Caco-2 (cell line): Measurements from ENCODE around the gene NCR1. TPM values are rescaled to one million over a fixed set of nuclear protein-coding genes. Genes with fewer than 3 reads are reported as not detected.
A peak's percentile ranks its signal among the peaks of the same experiment; 100 is the strongest.
"Not testable (repeated sequence)": the region's sequence is repeated elsewhere in the genome, so short reads cannot be mapped to it uniquely, and the experiment has no call there.

Experiments used
- BruUV-seq: library from RNA; stranded (reverse); fragments of 400-500 nt; replicated peaks from 2 replicates; lab custom pipeline; 2021; lab: Mats Ljungman, UMichigan
- CTCF ChIA-PET: fragments of 300-600 bp; sonication (Branson Sonifier 250); formaldehyde crosslinking; loops from one replicate; lab custom pipeline; 2022; ENCODE audit warnings: antibody characterized with exemption; lab: Charles Lee
- POLR2A ChIA-PET: fragments of 300-600 bp; sonication (Branson Sonifier 250); formaldehyde crosslinking; loops from one replicate; lab custom pipeline; 2022; ENCODE audit warnings: antibody characterized with exemption; lab: Charles Lee
- DNase-seq, 2 experiments: peaks; one replicate each; pipeline versions ENCODE4 v3.0.0 to v3.0.0-alpha.2; 2020 to 2022
- H3K27me3 ChIP-seq: replicated peaks from 2 replicates; pipeline ENCODE4 v1.6.0; 2011; ENCODE audit warnings: low read length; ENCODE audit not compliant: control insufficient read depth, insufficient read depth
- H3K36me3 ChIP-seq: 2 replicates; pipeline ENCODE4 v1.5.1; 2011; ENCODE audit warnings: low read length; ENCODE audit not compliant: control insufficient read depth, insufficient read depth
- H3K4me1 ChIP-seq: fragments of 250-450 bp; sonication (Bioruptor Pico); 2 replicates; pipeline ENCODE4 v1.5.1; 2020; ENCODE audit warnings: mild to moderate bottlenecking
- H3K4me3 ChIP-seq: 2 replicates; pipeline ENCODE4 v1.5.1; 2011; ENCODE audit warnings: low read depth, mild to moderate bottlenecking, control low read depth, low read length
- H3K9me3 ChIP-seq: fragments of 250-450 bp; sonication (Bioruptor Pico); 2 replicates; pipeline ENCODE4 v1.5.1; 2020; ENCODE audit warnings: mild to moderate bottlenecking, moderate library complexity
- H3K27ac Mint-ChIP-seq: one replicate; pipeline ENCODE4 v1.8.0; 2022; ENCODE audit warnings: mixed read lengths; ENCODE audit not compliant: unreplicated experiment
- H3K27me3 Mint-ChIP-seq: one replicate; pipeline ENCODE4 v1.8.0; 2022; ENCODE audit warnings: mixed read lengths; ENCODE audit not compliant: insufficient read depth, unreplicated experiment
- H3K36me3 Mint-ChIP-seq: one replicate; pipeline ENCODE4 v1.8.0; 2022; ENCODE audit warnings: mild to moderate bottlenecking, mixed read lengths; ENCODE audit not compliant: insufficient read depth, unreplicated experiment
- H3K4me1 Mint-ChIP-seq: one replicate; pipeline ENCODE4 v1.8.0; 2022; ENCODE audit warnings: low read depth, mixed read lengths; ENCODE audit not compliant: unreplicated experiment
- H3K4me3 Mint-ChIP-seq: one replicate; pipeline ENCODE4 v1.8.0; 2022; ENCODE audit warnings: mild to moderate bottlenecking, moderate library complexity, mixed read lengths; ENCODE audit not compliant: unreplicated experiment
- H3K9me3 Mint-ChIP-seq: one replicate; pipeline ENCODE4 v1.8.0; 2022; ENCODE audit warnings: mixed read lengths; ENCODE audit not compliant: unreplicated experiment
- intact Hi-C: fragments of 100-400 bp; cut with micrococcal nuclease; formaldehyde crosslinking; loops from one replicate; pipeline ENCODE4 v1.10.0; 2022; ENCODE audit not compliant: unreplicated experiment
- total RNA-seq: library from RNA; stranded (reverse); gene quantifications from 2 replicates; pipeline ENCODE4 v1.2.3, GENCODE V29; 2022
- TF ChIP-seq, protein P1 (sequence below), 2 experiments: fragments of 200-600 bp in 1 of 2; IDR thresholded peaks; 1 replicate in 1 of 2; 2 replicates in 1 of 2; pipeline versions ENCODE4 v1.5.1 to v1.8.0; 2011 to 2022; ENCODE audit warnings: antibody characterized with exemption in 1 of 2, control low read depth in 1 of 2, inconsistent platforms in 1 of 2, low read depth in 1 of 2, low read length in 1 of 2, mild to moderate bottlenecking in 1 of 2, moderate library complexity in 1 of 2; ENCODE audit not compliant: insufficient read depth in 1 of 2, severe bottlenecking in 1 of 2, unreplicated experiment in 1 of 2

Gene NCR1
- total RNA-seq, 1 experiment from 2014 or later, result 0.91 TPM

DNA sequence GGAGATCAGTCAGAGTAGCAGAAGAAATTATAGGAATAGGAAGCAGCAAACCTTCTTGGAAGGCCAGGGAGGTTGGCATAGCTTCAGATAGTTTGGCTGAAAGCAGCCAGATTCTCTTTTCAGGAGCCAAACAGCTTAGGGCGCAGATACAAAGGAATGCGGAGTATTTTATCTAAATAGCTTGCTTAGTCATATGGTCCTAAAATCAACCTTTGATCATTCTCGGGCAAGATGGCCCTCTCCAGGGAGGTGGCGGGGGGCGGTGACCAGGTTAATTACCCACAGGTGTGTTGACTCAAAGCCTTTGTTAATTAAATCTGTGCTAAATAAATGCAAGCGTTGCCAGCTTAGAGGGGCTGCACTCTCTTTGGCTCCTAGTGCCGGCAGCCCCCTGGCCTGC lies 12.5 kb upstream of the NCR1 start:
- peak; percentile 64 to 81 for DNase-seq
- CTCF ChIA-PET, result interaction anchor here (0.7 to 1.1 kb wide), 2 partner anchors 12 to 731 kb away, joined by 3 to 9 read pairs; partner anchors contain the start of gene ZNF784

DNA sequence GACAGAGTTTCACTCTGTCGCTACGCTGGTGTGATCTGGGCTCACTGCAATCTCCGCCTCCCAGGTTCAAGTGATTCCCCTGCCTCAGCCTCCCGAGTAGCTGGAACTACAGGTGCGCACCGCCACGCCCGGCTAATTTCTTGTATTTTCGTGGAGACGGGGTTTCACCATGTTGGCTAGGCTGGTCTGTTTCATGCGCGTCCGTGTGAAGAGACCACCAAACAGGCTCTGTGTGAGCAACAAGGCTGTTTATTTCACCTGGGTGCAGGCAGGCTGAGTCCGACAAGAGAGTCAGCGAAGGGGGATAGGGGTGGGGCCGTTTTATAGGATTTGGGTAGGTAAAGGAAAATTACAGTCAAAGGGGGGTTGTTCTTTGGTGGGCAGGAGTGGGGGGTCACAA lies 11.8 kb upstream of the NCR1 start:
- H3K4me3 Mint-ChIP-seq, H3K27me3 ChIP-seq: not testable (repeated sequence)
- CTCF ChIA-PET, result interaction anchor here (0.7 to 1.1 kb wide), 2 partner anchors 13 to 730 kb away, joined by 3 to 9 read pairs; partner anchors contain the start of gene ZNF784

More for the DNA sequence above, 12.5 kb upstream of the NCR1 start:
- H3K4me3 Mint-ChIP-seq, result no peak overlapping the region
- TF ChIP-seq, protein P1, sequence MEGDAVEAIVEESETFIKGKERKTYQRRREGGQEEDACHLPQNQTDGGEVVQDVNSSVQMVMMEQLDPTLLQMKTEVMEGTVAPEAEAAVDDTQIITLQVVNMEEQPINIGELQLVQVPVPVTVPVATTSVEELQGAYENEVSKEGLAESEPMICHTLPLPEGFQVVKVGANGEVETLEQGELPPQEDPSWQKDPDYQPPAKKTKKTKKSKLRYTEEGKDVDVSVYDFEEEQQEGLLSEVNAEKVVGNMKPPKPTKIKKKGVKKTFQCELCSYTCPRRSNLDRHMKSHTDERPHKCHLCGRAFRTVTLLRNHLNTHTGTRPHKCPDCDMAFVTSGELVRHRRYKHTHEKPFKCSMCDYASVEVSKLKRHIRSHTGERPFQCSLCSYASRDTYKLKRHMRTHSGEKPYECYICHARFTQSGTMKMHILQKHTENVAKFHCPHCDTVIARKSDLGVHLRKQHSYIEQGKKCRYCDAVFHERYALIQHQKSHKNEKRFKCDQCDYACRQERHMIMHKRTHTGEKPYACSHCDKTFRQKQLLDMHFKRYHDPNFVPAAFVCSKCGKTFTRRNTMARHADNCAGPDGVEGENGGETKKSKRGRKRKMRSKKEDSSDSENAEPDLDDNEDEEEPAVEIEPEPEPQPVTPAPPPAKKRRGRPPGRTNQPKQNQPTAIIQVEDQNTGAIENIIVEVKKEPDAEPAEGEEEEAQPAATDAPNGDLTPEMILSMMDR (IDR thresholded peaks at IDR 0.05; ENCODE audit: insufficient read depth in 1 of 2, low read depth in 1 of 2, low read length in 1 of 2, severe bottlenecking in 1 of 2, unreplicated experiment in 1 of 2), result no peak
- peaks cover 19% of the 10 kb centered on the region for H3K4me1 Mint-ChIP-seq
- H3K9me3 ChIP-seq, result peaks cover 9% of the 10 kb centered on the region
- intact Hi-C loops, result no loop called here
- no TSS peak for BruUV-seq
- no peaks in the 10 kb centered on the region for H3K27me3 ChIP-seq
- H3K4me1 ChIP-seq, result peaks cover 19% of the 10 kb centered on the region
- H3K27me3 Mint-ChIP-seq, result no peaks in the 10 kb centered on the region
- H3K36me3 Mint-ChIP-seq, result peaks cover 13% of the 10 kb centered on the region
- H3K9me3 Mint-ChIP-seq, result peaks cover 22% of the 10 kb centered on the region
- POLR2A ChIA-PET, result no interaction called here
- H3K36me3 ChIP-seq, result no peaks in the 10 kb centered on the region
- no peak overlapping the region for H3K4me3 ChIP-seq
- peak overlapping the region; percentile 76 for H3K27ac Mint-ChIP-seq

GRCh38 chr19:54896036-54896435 lies 9.9 kb upstream of the NCR1 start:
- DNase-seq, result no peak
- Histone ChIP-seq H3K4me1 (peaks cover 19% of the 10 kb centered on the region), H3K4me3 (no peak overlapping the region), H3K27me3 (no peaks in the 10 kb centered on the region), H3K9me3 (peaks cover 9% of the 10 kb centered on the region), H3K36me3 (no peaks in the 10 kb centered on the region)
- peaks cover 19% of the 10 kb centered on the region for H3K4me1 Mint-ChIP-seq
- no peak overlapping the region for H3K4me3 Mint-ChIP-seq
- peaks cover 3% of the 10 kb centered on the region for H3K27me3 Mint-ChIP-seq
- CTCF ChIA-PET, result no interaction called here
- intact Hi-C loops, result no loop called here
- H3K27ac Mint-ChIP-seq, result no peak overlapping the region
- TF ChIP-seq, protein P1 (IDR thresholded peaks at IDR 0.05; ENCODE audit: insufficient read depth in 1 of 2, low read depth in 1 of 2, low read length in 1 of 2, severe bottlenecking in 1 of 2, unreplicated experiment in 1 of 2), result no peak
- H3K36me3 Mint-ChIP-seq, result peaks cover 13% of the 10 kb centered on the region
- peaks cover 26% of the 10 kb centered on the region for H3K9me3 Mint-ChIP-seq
- POLR2A ChIA-PET, result no interaction called here
- BruUV-seq, result no TSS peak

More for the DNA sequence above, 11.8 kb upstream of the NCR1 start:
- H3K27me3 Mint-ChIP-seq, H3K9me3 ChIP-seq, intact Hi-C loops, DNase-seq, H3K4me3 ChIP-seq, BruUV-seq, H3K36me3 ChIP-seq, POLR2A ChIA-PET: not testable (repeated sequence)
- Mint-ChIP-seq H3K9me3 (peaks cover 29% of the 10 kb centered on the region), H3K36me3 (peaks cover 13% of the 10 kb centered on the region), H3K4me1 (peaks cover 19% of the 10 kb centered on the region), H3K27ac (peak overlapping the region; percentile 76)
- peaks cover 19% of the 10 kb centered on the region for H3K4me1 ChIP-seq

GRCh38 chr19:54898685-54899084 lies 7.3 kb upstream of the NCR1 start:
- H3K27ac Mint-ChIP-seq, DNase-seq, H3K36me3 Mint-ChIP-seq, H3K27me3 Mint-ChIP-seq, H3K9me3 ChIP-seq, POLR2A ChIA-PET, intact Hi-C loops, H3K27me3 ChIP-seq, H3K36me3 ChIP-seq, CTCF ChIA-PET, H3K4me3 Mint-ChIP-seq, H3K4me3 ChIP-seq, BruUV-seq, H3K4me1 ChIP-seq: not testable (repeated sequence)
- Mint-ChIP-seq H3K4me1 (peaks cover 19% of the 10 kb centered on the region), H3K9me3 (peaks cover 23% of the 10 kb centered on the region)

DNA sequence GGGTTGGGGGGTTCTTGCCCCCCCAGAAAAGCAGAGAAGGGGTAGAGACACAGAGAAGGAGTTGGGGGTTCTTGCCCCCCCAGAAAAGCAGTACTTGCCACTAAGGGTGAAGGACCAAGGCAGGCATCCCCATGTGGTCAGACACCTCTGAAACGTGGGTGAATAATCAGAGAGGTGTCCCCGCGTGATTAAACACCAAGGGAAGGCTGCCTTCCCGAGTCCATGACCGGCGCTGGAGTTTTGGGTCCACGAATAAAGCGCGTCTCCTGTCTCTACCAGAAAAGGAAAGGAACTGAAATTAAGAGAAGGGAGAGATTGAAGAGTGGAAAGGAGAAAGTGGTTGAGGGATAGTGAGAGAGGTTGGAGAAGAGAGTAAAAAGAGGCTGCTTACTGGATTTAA lies 6.3 kb upstream of the NCR1 start:
- H3K9me3 ChIP-seq, BruUV-seq, H3K27me3 ChIP-seq, H3K4me3 Mint-ChIP-seq, POLR2A ChIA-PET, H3K27ac Mint-ChIP-seq, H3K36me3 ChIP-seq, H3K4me3 ChIP-seq, H3K36me3 Mint-ChIP-seq, DNase-seq, intact Hi-C loops, H3K27me3 Mint-ChIP-seq, H3K4me1 ChIP-seq, CTCF ChIA-PET: not testable (repeated sequence)
- peaks cover 18% of the 10 kb centered on the region for H3K4me1 Mint-ChIP-seq
- H3K9me3 Mint-ChIP-seq, result peaks cover 23% of the 10 kb centered on the region

DNA sequence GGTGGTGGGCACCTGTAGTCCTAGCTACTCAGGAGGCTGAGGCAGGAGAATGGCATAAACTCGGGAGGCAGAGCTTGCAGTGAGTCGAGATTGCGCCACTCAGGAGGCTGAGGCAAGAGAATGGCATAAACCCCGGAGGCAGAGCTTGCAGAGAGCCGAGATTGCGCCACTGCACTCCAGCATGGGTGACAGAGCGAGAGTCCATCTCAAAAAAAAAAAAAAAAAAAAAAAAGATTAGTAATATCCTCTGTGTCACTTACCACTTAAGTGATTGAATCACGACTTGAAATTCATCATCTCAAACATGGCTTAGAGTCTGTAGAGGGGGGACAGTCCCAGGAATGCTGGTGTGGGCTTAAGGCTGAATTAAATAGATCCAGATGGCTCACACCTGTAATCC lies 4.8 kb upstream of the NCR1 start:
- H3K9me3 ChIP-seq, CTCF ChIA-PET, H3K27me3 Mint-ChIP-seq, H3K36me3 Mint-ChIP-seq, intact Hi-C loops, POLR2A ChIA-PET, H3K4me1 ChIP-seq, H3K27me3 ChIP-seq, H3K4me3 Mint-ChIP-seq, H3K27ac Mint-ChIP-seq, H3K36me3 ChIP-seq, H3K4me3 ChIP-seq, BruUV-seq, H3K4me1 Mint-ChIP-seq: not testable (repeated sequence)
- peaks cover 20% of the 10 kb centered on the region for H3K9me3 Mint-ChIP-seq
- peak; percentile 17 to 48 for DNase-seq
